Measurements from ENCODE around the gene MKX. TPM values are rescaled to one million over a fixed set of nuclear protein-coding genes. Genes with fewer than 3 reads are reported as not detected.

MKX gene
- total and polyA plus RNA-seq, 2 donors (not counting 1 experiment from before 2014, with no cell fraction given): not detected

DNA sequence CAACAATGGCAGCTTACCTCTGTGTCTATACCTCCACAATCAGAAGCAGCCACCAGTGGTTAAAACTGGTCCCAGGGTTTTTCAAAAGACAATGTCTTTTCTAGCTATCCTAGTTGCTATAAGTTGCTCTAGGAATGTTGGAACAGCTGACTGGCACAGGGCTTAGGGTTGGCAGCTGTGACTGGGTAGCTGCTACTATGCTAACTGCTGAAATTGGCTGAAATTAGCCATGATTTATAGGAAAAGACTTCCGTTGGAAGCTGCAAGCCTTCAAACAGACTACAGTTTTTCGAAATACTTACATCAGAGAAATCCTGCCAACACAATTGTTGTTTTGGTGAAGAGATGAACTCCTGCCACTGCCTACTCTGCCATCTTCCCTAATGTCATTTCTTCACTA is 102.3 kb downstream of the MKX start:
- Mint-ChIP-seq H3K4me1 (no peaks in the 10 kb centered on the region), H3K27me3 (peaks cover 7% of the 10 kb centered on the region), H3K4me3 (no peak overlapping the region), H3K9me3 (ENCODE audit: insufficient read depth) (no peaks in the 10 kb centered on the region), H3K27ac (no peak overlapping the region)
- H3K79me2 ChIP-seq (ENCODE audit: control insufficient read depth, insufficient read depth, low read length): no peaks in the 10 kb centered on the region
- no CpG with 5 or more reads among the region's 2 CpGs for WGBS (ENCODE audit: insufficient coverage)
- DNase-seq: no peak
- no peak for ATAC-seq (ENCODE audit: low read depth)
- peaks cover 0 to 3% (median 0%) of the 10 kb centered on the region in 3 donors for H3K9me3 ChIP-seq (ENCODE audit: control extremely low read depth in 1 of 3, control insufficient read depth in 2 of 3, insufficient read depth in 1 of 3, low read length in 2 of 3)
- H3K9ac ChIP-seq (ENCODE audit: low read length): no peak overlapping the region
- H3K36me3 ChIP-seq (replicated peaks in 1 of 2; ENCODE audit: control extremely low read depth in 1 of 2, control insufficient read depth in 1 of 2, extremely low read depth in 1 of 2, insufficient read depth in 2 of 2, low read length in 1 of 2): no peaks in the 10 kb centered on the region
- ChIA-PET POLR2A (no interaction called here), CTCF (no interaction called here)
- no peak overlapping the region for H3K4me2 ChIP-seq (replicated peaks; ENCODE audit: low read depth, low read length, poor library complexity, severe bottlenecking)
- H3K4me1 ChIP-seq (ENCODE audit: control insufficient read depth in 2 of 2, insufficient read depth in 2 of 2, low read length in 2 of 2): no peaks in the 10 kb centered on the region
- no peak overlapping the region for H3K4me3 ChIP-seq (ENCODE audit: control extremely low read depth in 1 of 5, extremely low read depth in 1 of 5, insufficient read depth in 1 of 5, low read depth in 2 of 5, low read length in 4 of 5)
- H3K27me3 ChIP-seq (replicated peaks in 1 of 4; ENCODE audit: control extremely low read depth in 1 of 4, control insufficient read depth in 3 of 4, insufficient read depth in 4 of 4, low read length in 3 of 4): peaks cover 0 to 4% (median 0%) of the 10 kb centered on the region in 4 experiments
- TF ChIP-seq EZH2 (IDR thresholded peaks at IDR 0.05; ENCODE audit: borderline replicate concordance, insufficient read depth, low read depth, low read length, poor library complexity, severe bottlenecking): no peak
- TF ChIP-seq, protein P1, sequence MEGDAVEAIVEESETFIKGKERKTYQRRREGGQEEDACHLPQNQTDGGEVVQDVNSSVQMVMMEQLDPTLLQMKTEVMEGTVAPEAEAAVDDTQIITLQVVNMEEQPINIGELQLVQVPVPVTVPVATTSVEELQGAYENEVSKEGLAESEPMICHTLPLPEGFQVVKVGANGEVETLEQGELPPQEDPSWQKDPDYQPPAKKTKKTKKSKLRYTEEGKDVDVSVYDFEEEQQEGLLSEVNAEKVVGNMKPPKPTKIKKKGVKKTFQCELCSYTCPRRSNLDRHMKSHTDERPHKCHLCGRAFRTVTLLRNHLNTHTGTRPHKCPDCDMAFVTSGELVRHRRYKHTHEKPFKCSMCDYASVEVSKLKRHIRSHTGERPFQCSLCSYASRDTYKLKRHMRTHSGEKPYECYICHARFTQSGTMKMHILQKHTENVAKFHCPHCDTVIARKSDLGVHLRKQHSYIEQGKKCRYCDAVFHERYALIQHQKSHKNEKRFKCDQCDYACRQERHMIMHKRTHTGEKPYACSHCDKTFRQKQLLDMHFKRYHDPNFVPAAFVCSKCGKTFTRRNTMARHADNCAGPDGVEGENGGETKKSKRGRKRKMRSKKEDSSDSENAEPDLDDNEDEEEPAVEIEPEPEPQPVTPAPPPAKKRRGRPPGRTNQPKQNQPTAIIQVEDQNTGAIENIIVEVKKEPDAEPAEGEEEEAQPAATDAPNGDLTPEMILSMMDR (IDR thresholded peaks at IDR 0.05): no peak
- no peaks in the 10 kb centered on the region for H4K20me1 ChIP-seq (ENCODE audit: control insufficient read depth, insufficient read depth, low read length, poor library complexity, severe bottlenecking)
- no peak overlapping the region for H2AFZ ChIP-seq (ENCODE audit: insufficient read depth, low read depth, low read length, poor library complexity, severe bottlenecking)
- H3K27ac ChIP-seq (ENCODE audit: low read length in 2 of 2): no peak overlapping the region
- intact Hi-C loops (cut with micrococcal nuclease): no loop called here

DNA sequence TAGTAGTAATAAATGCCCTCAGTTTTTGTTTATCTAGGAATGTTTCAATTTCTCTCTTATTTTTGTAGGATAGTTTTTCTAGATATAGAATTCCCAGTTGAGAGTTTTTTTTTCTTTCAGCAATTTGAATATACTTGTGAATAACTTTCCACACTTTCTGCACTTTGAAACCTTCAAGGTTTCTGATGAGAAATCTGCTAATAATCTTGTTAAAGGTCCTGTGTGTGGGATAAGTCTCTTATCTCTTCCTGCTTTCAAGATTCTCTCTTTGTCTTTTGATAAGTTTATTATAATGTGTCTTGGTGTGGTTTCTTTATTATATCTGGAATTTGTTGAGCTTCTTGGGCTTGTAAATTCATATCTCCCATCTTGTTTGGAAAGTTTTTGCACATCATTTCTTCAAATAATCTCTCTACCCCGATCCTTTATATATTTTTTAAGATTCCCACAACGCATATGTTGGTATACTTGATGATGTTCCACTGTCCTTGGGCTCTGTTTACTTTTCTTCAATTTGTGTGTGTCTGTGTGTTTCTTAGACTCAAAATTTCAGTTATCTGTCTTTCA is 103.5 kb downstream of the MKX start:
- no peak overlapping the region for H3K4me2 ChIP-seq (replicated peaks; ENCODE audit: low read depth, low read length, poor library complexity, severe bottlenecking)
- Mint-ChIP-seq H3K27ac (no peak overlapping the region), H3K27me3 (peaks cover 2% of the 10 kb centered on the region), H3K4me3 (no peak overlapping the region), H3K9me3 (ENCODE audit: insufficient read depth) (no peaks in the 10 kb centered on the region), H3K4me1 (no peaks in the 10 kb centered on the region)
- ChIA-PET CTCF (interaction anchor here (1.1 kb wide), 1 partner anchor 15 kb away, joined by 3 read pairs; no protein-coding TSS in a partner anchor), POLR2A (no interaction called here)
- no peak overlapping the region for H3K9ac ChIP-seq (ENCODE audit: low read length)
- peaks cover 0 to 3% (median 0%) of the 10 kb centered on the region in 3 donors for H3K9me3 ChIP-seq (ENCODE audit: control extremely low read depth in 1 of 3, control insufficient read depth in 2 of 3, insufficient read depth in 1 of 3, low read length in 2 of 3)
- no peak overlapping the region for H2AFZ ChIP-seq (ENCODE audit: insufficient read depth, low read depth, low read length, poor library complexity, severe bottlenecking)
- no peak for TF ChIP-seq EZH2 (IDR thresholded peaks at IDR 0.05; ENCODE audit: borderline replicate concordance, insufficient read depth, low read depth, low read length, poor library complexity, severe bottlenecking)
- TF ChIP-seq, protein P1 (IDR thresholded peaks at IDR 0.05): no peak
- intact Hi-C loops (cut with micrococcal nuclease): no loop called here
- no CpG with 5 or more reads among the region's 2 CpGs for WGBS (ENCODE audit: insufficient coverage)
- no peak overlapping the region for H3K4me3 ChIP-seq (ENCODE audit: control extremely low read depth in 1 of 5, extremely low read depth in 1 of 5, insufficient read depth in 1 of 5, low read depth in 2 of 5, low read length in 4 of 5)
- ATAC-seq (ENCODE audit: low read depth) (no peak), DNase-seq (no peak)
- H3K79me2 ChIP-seq (ENCODE audit: control insufficient read depth, insufficient read depth, low read length): no peaks in the 10 kb centered on the region
- H4K20me1 ChIP-seq (ENCODE audit: control insufficient read depth, insufficient read depth, low read length, poor library complexity, severe bottlenecking): no peaks in the 10 kb centered on the region
- no peaks in the 10 kb centered on the region for H3K4me1 ChIP-seq (ENCODE audit: control insufficient read depth in 2 of 2, insufficient read depth in 2 of 2, low read length in 2 of 2)
- H3K36me3 ChIP-seq (replicated peaks in 1 of 2; ENCODE audit: control extremely low read depth in 1 of 2, control insufficient read depth in 1 of 2, extremely low read depth in 1 of 2, insufficient read depth in 2 of 2, low read length in 1 of 2): no peaks in the 10 kb centered on the region
- H3K27ac ChIP-seq (ENCODE audit: low read length in 2 of 2): no peak overlapping the region
- H3K27me3 ChIP-seq (replicated peaks in 1 of 4; ENCODE audit: control extremely low read depth in 1 of 4, control insufficient read depth in 3 of 4, insufficient read depth in 4 of 4, low read length in 3 of 4): peaks cover 0 to 4% (median 0%) of the 10 kb centered on the region in 4 experiments

Measured in B cell (primary cell).